ENCODE results near the gene TIMM10B. TPM values are rescaled to one million over a fixed set of nuclear protein-coding genes. Genes with fewer than 3 reads are reported as not detected.

Gene TIMM10B
- total and polyA plus RNA-seq, 2 donors: 18.5 to 18.7 TPM

DNA sequence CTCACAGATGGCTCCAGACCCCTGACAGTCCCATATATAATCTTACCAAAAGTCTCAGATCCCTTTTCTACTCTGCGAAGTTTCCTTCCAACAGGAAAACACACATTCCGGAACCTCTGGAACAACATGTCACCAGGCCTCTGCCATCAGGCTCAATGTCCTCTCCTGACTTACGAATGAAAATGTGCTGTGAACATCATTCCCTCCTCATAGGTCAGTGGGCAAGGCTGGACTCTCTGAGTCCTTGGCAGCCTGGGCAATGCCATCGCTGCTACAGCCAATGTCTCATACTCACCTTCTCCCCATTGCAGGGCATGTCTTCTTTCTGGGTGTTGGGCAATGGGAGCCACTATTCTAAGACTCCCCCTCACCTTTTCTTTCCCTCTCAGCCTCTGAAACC is 38.9 kb upstream of the TIMM10B start:
- Histone ChIP-seq H3K9me3 (ENCODE audit: control insufficient read depth in 2 of 2, insufficient read depth in 1 of 2, low read length in 1 of 2) (no peaks in the 10 kb centered on the region), H3K27me3 (ENCODE audit: control insufficient read depth in 2 of 2, insufficient read depth in 1 of 2, low read length in 1 of 2) (no peaks in the 10 kb centered on the region), H3K4me1 (ENCODE audit: control insufficient read depth in 2 of 2, insufficient read depth in 2 of 2, low read length in 2 of 2) (peaks cover 13 to 31% of the 10 kb centered on the region in 2 donors), H3K4me3 (ENCODE audit: low read length in 2 of 2) (no peak overlapping the region), H3K27ac (ENCODE audit: low read depth in 1 of 2, low read length in 1 of 2) (no peak overlapping the region), H3K36me3 (ENCODE audit: control insufficient read depth in 2 of 2, insufficient read depth in 2 of 2, low read length in 1 of 2) (no peaks in the 10 kb centered on the region)
- no peak for DNase-seq (ENCODE audit: low read depth in 6 of 9, low spot score in 9 of 9)
- 97% methylated on average over 4 of the region's 4 CpGs for WGBS

DNA sequence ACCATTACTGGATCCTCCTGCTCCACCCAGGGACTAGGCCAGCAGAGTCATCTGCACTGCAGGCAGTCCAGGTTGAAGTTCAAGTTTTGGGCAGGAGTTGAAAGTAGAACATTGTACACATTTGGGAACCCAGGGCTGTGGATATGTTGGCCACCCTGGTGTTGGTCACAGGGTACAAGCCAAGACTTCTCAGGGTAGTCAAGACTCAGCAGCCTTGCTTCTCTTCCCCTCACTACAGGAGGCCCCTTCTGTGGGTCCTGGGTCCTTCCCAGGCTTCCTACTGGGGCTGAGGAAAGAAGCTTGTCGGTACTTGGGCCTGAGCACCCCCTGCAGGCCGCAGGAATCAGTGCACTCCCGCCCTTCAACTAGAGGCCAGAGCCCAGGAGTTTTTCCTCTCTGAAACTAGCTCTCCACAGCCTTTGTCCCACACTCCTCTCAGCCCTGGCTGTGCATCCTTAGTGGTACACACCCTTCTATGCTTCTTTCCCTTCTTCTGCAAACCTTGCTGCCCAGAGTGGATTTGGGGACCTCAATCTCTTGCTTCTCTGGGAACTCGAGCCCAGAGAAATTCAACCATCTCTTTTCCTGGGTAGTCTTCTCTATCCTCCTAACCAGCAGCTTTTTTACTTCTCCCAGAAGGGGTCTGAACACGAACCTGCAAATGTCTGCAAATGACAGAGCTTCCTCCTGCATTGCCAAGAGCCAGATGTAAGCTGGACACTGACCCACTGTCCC is 37.9 kb upstream of the TIMM10B start:
- Histone ChIP-seq H3K27ac (ENCODE audit: low read depth in 1 of 2, low read length in 1 of 2) (no peak overlapping the region), H3K27me3 (ENCODE audit: control insufficient read depth in 2 of 2, insufficient read depth in 1 of 2, low read length in 1 of 2) (no peaks in the 10 kb centered on the region), H3K36me3 (ENCODE audit: control insufficient read depth in 2 of 2, insufficient read depth in 2 of 2, low read length in 1 of 2) (no peaks in the 10 kb centered on the region), H3K9me3 (ENCODE audit: control insufficient read depth in 2 of 2, insufficient read depth in 1 of 2, low read length in 1 of 2) (no peaks in the 10 kb centered on the region), H3K4me3 (ENCODE audit: low read length in 2 of 2) (no peak overlapping the region), H3K4me1 (ENCODE audit: control insufficient read depth in 2 of 2, insufficient read depth in 2 of 2, low read length in 2 of 2) (peaks cover 8 to 22% of the 10 kb centered on the region in 2 donors)
- 28% methylated on average over 5 of the region's 5 CpGs for WGBS
- peak; percentile 33 to 76 (median 52) for DNase-seq (ENCODE audit: low read depth in 6 of 9, low spot score in 9 of 9)

DNA sequence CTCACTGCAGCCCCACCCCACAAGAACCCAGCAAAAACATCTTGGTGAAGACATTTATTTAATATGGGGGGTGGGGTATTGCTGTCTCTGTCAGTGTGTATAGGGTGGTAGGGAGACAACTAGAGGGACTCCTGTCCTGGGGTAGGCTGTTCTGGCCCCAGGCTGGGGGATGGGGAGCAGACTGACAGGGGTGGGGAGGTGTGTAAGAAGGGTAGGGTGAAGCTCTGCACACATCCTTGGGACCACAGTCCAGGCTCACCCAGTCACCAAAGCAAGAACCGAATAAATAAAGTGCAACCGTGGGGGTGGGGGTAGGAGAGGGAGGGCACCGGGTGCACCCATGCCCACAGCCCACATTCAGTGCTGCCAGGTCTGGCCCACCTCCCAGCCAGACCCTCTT is 32.7 kb upstream of the TIMM10B start:
- Histone ChIP-seq H3K27ac (ENCODE audit: low read depth in 1 of 2, low read length in 1 of 2) (no peak overlapping the region), H3K4me3 (ENCODE audit: low read length in 2 of 2) (no peak overlapping the region), H3K9me3 (ENCODE audit: control insufficient read depth in 2 of 2, insufficient read depth in 1 of 2, low read length in 1 of 2) (no peaks in the 10 kb centered on the region), H3K36me3 (ENCODE audit: control insufficient read depth in 2 of 2, insufficient read depth in 2 of 2, low read length in 1 of 2) (peaks cover 0 to 4% of the 10 kb centered on the region in 2 donors), H3K4me1 (ENCODE audit: control insufficient read depth in 2 of 2, insufficient read depth in 2 of 2, low read length in 2 of 2) (peaks cover 0 to under 1% of the 10 kb centered on the region in 2 donors), H3K27me3 (ENCODE audit: control insufficient read depth in 2 of 2, insufficient read depth in 1 of 2, low read length in 1 of 2) (no peaks in the 10 kb centered on the region)
- no peak for DNase-seq (ENCODE audit: low read depth in 6 of 9, low spot score in 9 of 9)
- 100% methylated on average over 3 of the region's 3 CpGs for WGBS

- 95% methylated on average over 3 of the region's 3 CpGs for WGBS
- H3K27me3 ChIP-seq (ENCODE audit: control insufficient read depth in 2 of 2, insufficient read depth in 1 of 2, low read length in 1 of 2): no peaks in the 10 kb centered on the region
Observed at GRCh38 chr11:6452219-6452618, 29.1 kb upstream of the TIMM10B start.

DNA sequence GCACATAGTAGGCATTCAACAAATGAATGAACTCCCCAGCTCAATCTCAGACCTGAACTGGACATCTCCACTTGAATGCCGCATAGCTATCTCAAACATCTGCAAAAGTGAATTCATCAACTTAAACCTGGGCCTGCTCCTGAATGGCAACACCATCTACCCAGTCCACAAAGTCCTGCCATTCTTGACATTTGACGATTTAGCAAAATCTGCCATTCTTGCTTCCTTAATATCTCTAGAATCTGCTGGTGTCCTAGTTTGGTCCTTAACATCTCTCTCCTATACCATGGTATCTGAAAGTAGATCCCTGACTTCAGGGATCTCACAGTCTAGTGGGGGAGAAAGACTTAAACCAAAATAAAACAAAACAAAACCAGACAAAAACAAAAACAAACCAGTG is 28.1 kb upstream of the TIMM10B start:
- Histone ChIP-seq H3K27ac (ENCODE audit: low read depth in 1 of 2, low read length in 1 of 2) (no peak overlapping the region), H3K9me3 (ENCODE audit: control insufficient read depth in 2 of 2, insufficient read depth in 1 of 2, low read length in 1 of 2) (no peaks in the 10 kb centered on the region), H3K27me3 (ENCODE audit: control insufficient read depth in 2 of 2, insufficient read depth in 1 of 2, low read length in 1 of 2) (no peaks in the 10 kb centered on the region), H3K4me1 (ENCODE audit: control insufficient read depth in 2 of 2, insufficient read depth in 2 of 2, low read length in 2 of 2) (no peaks in the 10 kb centered on the region), H3K36me3 (ENCODE audit: control insufficient read depth in 2 of 2, insufficient read depth in 2 of 2, low read length in 1 of 2) (peaks cover 4 to 20% of the 10 kb centered on the region in 2 donors), H3K4me3 (ENCODE audit: low read length in 2 of 2) (no peak overlapping the region)
- DNase-seq (ENCODE audit: low read depth in 6 of 9, low spot score in 9 of 9): no peak
- WGBS: 98% methylated on average over 2 of the region's 2 CpGs

More at GRCh38 chr11:6452219-6452618, 29.1 kb upstream of the TIMM10B start:
- Histone ChIP-seq H3K4me3 (ENCODE audit: low read length in 2 of 2) (no peak overlapping the region), H3K9me3 (ENCODE audit: control insufficient read depth in 2 of 2, insufficient read depth in 1 of 2, low read length in 1 of 2) (no peaks in the 10 kb centered on the region), H3K4me1 (ENCODE audit: control insufficient read depth in 2 of 2, insufficient read depth in 2 of 2, low read length in 2 of 2) (no peaks in the 10 kb centered on the region), H3K36me3 (ENCODE audit: control insufficient read depth in 2 of 2, insufficient read depth in 2 of 2, low read length in 1 of 2) (peaks cover 4 to 18% of the 10 kb centered on the region in 2 donors), H3K27ac (ENCODE audit: low read depth in 1 of 2, low read length in 1 of 2) (no peak overlapping the region)
- DNase-seq (ENCODE audit: low read depth in 6 of 9, low spot score in 9 of 9): no peak

- 92% methylated on average over 2 of the region's 2 CpGs for WGBS
- no peak for DNase-seq (ENCODE audit: low read depth in 6 of 9, low spot score in 9 of 9)
- Histone ChIP-seq H3K27me3 (ENCODE audit: control insufficient read depth in 2 of 2, insufficient read depth in 1 of 2, low read length in 1 of 2) (no peaks in the 10 kb centered on the region), H3K4me3 (ENCODE audit: low read length in 2 of 2) (no peak overlapping the region), H3K9me3 (ENCODE audit: control insufficient read depth in 2 of 2, insufficient read depth in 1 of 2, low read length in 1 of 2) (no peaks in the 10 kb centered on the region), H3K27ac (ENCODE audit: low read depth in 1 of 2, low read length in 1 of 2) (no peak overlapping the region), H3K36me3 (ENCODE audit: control insufficient read depth in 2 of 2, insufficient read depth in 2 of 2, low read length in 1 of 2) (peaks cover 4 to 20% of the 10 kb centered on the region in 2 donors), H3K4me1 (ENCODE audit: control insufficient read depth in 2 of 2, insufficient read depth in 2 of 2, low read length in 2 of 2) (no peaks in the 10 kb centered on the region)
Observed at GRCh38 chr11:6455070-6455469, 26.2 kb upstream of the TIMM10B start.

DNA sequence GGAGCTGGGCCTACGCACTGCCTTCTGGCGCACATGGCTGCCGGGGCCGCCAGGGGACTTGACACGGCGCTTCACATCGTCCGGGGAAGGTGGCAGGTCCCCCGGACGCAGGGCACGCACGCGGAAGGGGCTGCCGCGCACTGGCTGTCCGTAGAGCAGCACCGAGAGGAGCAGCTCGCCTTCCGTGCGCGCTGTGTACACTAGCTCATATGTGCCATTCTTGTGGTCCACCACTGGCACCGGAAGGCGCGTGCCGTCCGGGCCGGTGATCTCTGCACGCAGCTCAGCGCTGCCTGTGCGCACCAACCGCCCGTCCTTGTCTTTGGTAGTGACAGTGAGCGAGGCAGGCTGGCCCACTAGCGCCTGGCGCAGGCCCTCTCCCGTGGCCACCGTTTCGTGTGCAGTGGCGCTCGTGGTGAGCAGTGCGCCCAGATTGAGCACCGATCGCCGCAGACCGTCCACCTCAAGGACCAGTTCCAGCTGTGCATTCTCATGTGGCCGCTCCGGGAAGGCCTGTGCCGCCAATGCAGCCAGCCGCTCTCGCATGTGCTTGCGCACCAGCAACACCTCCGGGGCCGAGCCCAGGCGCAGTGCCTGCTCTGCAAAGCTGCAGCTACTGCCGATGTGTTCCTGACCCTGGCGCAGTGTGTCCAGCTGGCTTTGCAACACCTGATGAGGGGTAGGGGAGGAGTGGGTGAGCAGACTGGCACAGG is 24.8 kb upstream of the TIMM10B start:
- no peak overlapping the region for H3K4me3 ChIP-seq (ENCODE audit: low read length in 2 of 2)
- no peaks in the 10 kb centered on the region for H3K27me3 ChIP-seq (ENCODE audit: control insufficient read depth in 2 of 2, insufficient read depth in 1 of 2, low read length in 1 of 2)
- H3K36me3 ChIP-seq (ENCODE audit: control insufficient read depth in 2 of 2, insufficient read depth in 2 of 2, low read length in 1 of 2): peaks cover under 1 to 20% of the 10 kb centered on the region in 2 donors
- no peaks in the 10 kb centered on the region for H3K9me3 ChIP-seq (ENCODE audit: control insufficient read depth in 2 of 2, insufficient read depth in 1 of 2, low read length in 1 of 2)
- DNase-seq (ENCODE audit: low read depth in 6 of 9, low spot score in 9 of 9): no peak
- no peaks in the 10 kb centered on the region for H3K4me1 ChIP-seq (ENCODE audit: control insufficient read depth in 2 of 2, insufficient read depth in 2 of 2, low read length in 2 of 2)
- 98% methylated on average over 56 of the region's 56 CpGs for WGBS
- no peak overlapping the region for H3K27ac ChIP-seq (ENCODE audit: low read depth in 1 of 2, low read length in 1 of 2)

DNA sequence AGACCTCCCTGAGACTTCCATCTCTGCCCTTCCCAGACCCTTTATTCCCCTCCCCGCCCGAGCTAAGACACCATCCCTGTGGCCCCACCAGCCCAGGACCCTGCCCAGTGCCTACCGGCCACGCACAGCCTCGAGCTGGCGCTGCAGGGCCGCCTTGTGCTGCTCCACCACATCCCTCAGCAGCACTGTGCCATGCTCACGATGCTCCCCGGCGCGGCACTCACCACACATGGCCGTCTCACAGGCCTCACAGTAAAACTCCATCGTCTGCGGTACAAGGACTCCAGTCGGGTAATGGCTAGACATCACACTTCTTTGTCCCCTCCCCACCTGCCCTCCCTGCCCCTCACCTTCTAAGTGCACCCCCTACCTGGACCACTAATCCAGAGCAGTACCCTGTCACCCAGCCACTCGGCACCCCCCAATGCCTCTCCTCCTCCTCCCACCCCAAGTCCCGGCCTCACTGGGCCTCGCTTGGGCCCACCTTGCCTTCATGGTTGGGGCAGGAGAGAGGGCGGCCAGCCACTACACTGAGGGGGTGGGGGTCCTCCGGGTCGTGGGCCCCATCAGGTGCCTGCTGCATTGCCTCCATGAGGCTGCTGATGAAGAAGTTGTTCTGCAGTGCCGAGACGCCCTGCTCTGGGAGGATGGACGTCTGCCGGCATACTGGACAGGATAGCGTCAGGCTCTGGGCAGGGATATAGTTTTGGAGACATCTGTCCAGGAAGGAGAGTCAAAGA is 23.6 kb upstream of the TIMM10B start:
- Histone ChIP-seq H3K27ac (ENCODE audit: low read depth in 1 of 2, low read length in 1 of 2) (no peak overlapping the region), H3K4me3 (ENCODE audit: low read length in 2 of 2) (no peak overlapping the region), H3K36me3 (ENCODE audit: control insufficient read depth in 2 of 2, insufficient read depth in 2 of 2, low read length in 1 of 2) (peaks cover 0 to 20% of the 10 kb centered on the region in 2 donors), H3K4me1 (ENCODE audit: control insufficient read depth in 2 of 2, insufficient read depth in 2 of 2, low read length in 2 of 2) (no peaks in the 10 kb centered on the region), H3K27me3 (ENCODE audit: control insufficient read depth in 2 of 2, insufficient read depth in 1 of 2, low read length in 1 of 2) (no peaks in the 10 kb centered on the region), H3K9me3 (ENCODE audit: control insufficient read depth in 2 of 2, insufficient read depth in 1 of 2, low read length in 1 of 2) (no peaks in the 10 kb centered on the region)
- WGBS: 98% methylated on average over 26 of the region's 26 CpGs
- DNase-seq (ENCODE audit: low read depth in 6 of 9, low spot score in 9 of 9): no peak

All from thymus (tissue), 11 donors.